K562 (cell line): ENCODE data around the gene NT5C. TPM values are rescaled to one million over a fixed set of nuclear protein-coding genes. Genes with fewer than 3 reads are reported as not detected.
A peak's percentile ranks its signal among the peaks of the same experiment; 100 is the strongest.

Experiments used
- ATAC-seq: fragments of 200-7000 bp; cut with Tn5 transposase; 3 replicates; pipeline ENCODE4 v1.9.1; 2020; ENCODE audit warnings: moderate library complexity
- BruUV-seq: library from RNA; stranded (reverse); fragments of 400-500 nt; replicated peaks from 2 replicates; lab custom pipeline; 2021; lab: Mats Ljungman, UMichigan
- CTCF ChIA-PET: fragments of 300-600 bp; formaldehyde crosslinking; extraction: SDS; loops from one replicate; lab custom pipeline; 2021; ENCODE audit warnings: low intra/inter-chr PET ratio; lab: Yijun Ruan, JAX
- POLR2A ChIA-PET: fragments of 300-600, 350-650 bp; sonication (Branson Sonifier 250); formaldehyde crosslinking; extraction: SDS; loops from one replicate; lab custom pipeline; 2021; ENCODE audit warnings: antibody characterized with exemption, inconsistent platforms; lab: Yijun Ruan, JAX
- DNase-seq, 4 experiments: peaks; one replicate each; pipeline versions ENCODE4 v3.0.0 to v3.0.0-alpha.2; 2011 to 2018; ENCODE audit warnings: low spot score in 3 of 4, mixed read lengths in 3 of 4; ENCODE audit errors: extremely low read depth in 1 of 4
- FAIRE-seq: peaks from 2 replicates; lab custom pipeline; 2011; peaks lifted over from hg19 to GRCh38; lab: Jason Lieb, UNC
- H2AFZ ChIP-seq: 2 replicates; pipeline ENCODE4 v1.6.0; 2011; ENCODE audit warnings: low read depth, low read length, control low read depth, inconsistent platforms
- H3K27ac ChIP-seq: fragments of 200-600 bp; 3 replicates; pipeline ENCODE4 v1.8.0; 2011; ENCODE audit warnings: low read depth, mild to moderate bottlenecking, control low read depth, inconsistent platforms, low read length, moderate library complexity, mixed read lengths; ENCODE audit errors: extremely low read depth
- H3K27me3 ChIP-seq, 2 experiments: fragments of 300-600 bp in 1 of 2; 2 replicates in 1 of 2; 3 replicates in 1 of 2; pipeline versions ENCODE4 v1.6.0 to v1.8.0; 2011; ENCODE audit warnings: inconsistent platforms in 2 of 2, low read length in 2 of 2, mild to moderate bottlenecking in 1 of 2, mixed read lengths in 1 of 2, moderate library complexity in 1 of 2; ENCODE audit not compliant: control insufficient read depth in 2 of 2, insufficient read depth in 2 of 2
- H3K36me3 ChIP-seq: fragments of 300-600 bp; 3 replicates; pipeline ENCODE4 v1.8.0; 2011; ENCODE audit warnings: mild to moderate bottlenecking, low read length, inconsistent platforms; ENCODE audit not compliant: control insufficient read depth, insufficient read depth
- H3K4me1 ChIP-seq, 2 experiments: fragments of 200-600 bp in 1 of 2; replicated peaks in 1 of 2; 2 replicates in 1 of 2; 3 replicates in 1 of 2; pipeline versions ENCODE4 v1.5.1 to v1.8.0; 2011; ENCODE audit warnings: inconsistent platforms in 2 of 2, low read length in 2 of 2, mild to moderate bottlenecking in 1 of 2, mixed read lengths in 1 of 2, moderate library complexity in 1 of 2; ENCODE audit not compliant: control insufficient read depth in 2 of 2, insufficient read depth in 2 of 2
- H3K4me2 ChIP-seq: 2 replicates; pipeline ENCODE4 v1.6.1; 2011; ENCODE audit warnings: low read length, control low read depth, inconsistent platforms, mixed read lengths; ENCODE audit not compliant: insufficient read depth
- H3K4me3 ChIP-seq: fragments of 200-600 bp; sonication (generic), shearing (Covaris generic); 2 replicates; pipeline ENCODE4 v1.5.1; 2016; ENCODE audit warnings: control low read depth, inconsistent platforms
- H3K79me2 ChIP-seq: fragments of 200-600 bp; 3 replicates; pipeline ENCODE4 v1.8.0; 2011; ENCODE audit warnings: low read length, inconsistent platforms; ENCODE audit not compliant: control insufficient read depth, insufficient read depth
- H3K9ac ChIP-seq, 2 experiments: 2 replicates each; pipeline versions ENCODE4 v1.6.0 to v1.6.1; 2011; ENCODE audit warnings: low read depth in 2 of 2, low read length in 2 of 2, control low read depth in 1 of 2, inconsistent platforms in 1 of 2, mild to moderate bottlenecking in 1 of 2, mixed read lengths in 1 of 2; ENCODE audit not compliant: insufficient read depth in 1 of 2
- H3K9me1 ChIP-seq: one replicate; pipeline ENCODE4 v1.6.0; 2011; ENCODE audit warnings: inconsistent platforms, mild to moderate bottlenecking, low read length, moderate library complexity; ENCODE audit not compliant: control insufficient read depth, insufficient read depth
- H3K9me3 ChIP-seq: replicated peaks from 2 replicates; pipeline ENCODE4 v1.5.1; 2011; ENCODE audit warnings: low read depth, low read length, inconsistent platforms; ENCODE audit not compliant: control insufficient read depth, insufficient read depth
- H4K20me1 ChIP-seq: replicated peaks from 2 replicates; pipeline ENCODE4 v1.6.1; 2011; ENCODE audit warnings: low read length, inconsistent platforms, mixed read lengths; ENCODE audit not compliant: control insufficient read depth, insufficient read depth
- FOXJ2 ChIP-seq: fragments of 200-800 bp; sonication (Bioruptor generic); IDR thresholded peaks from 2 replicates; pipeline ENCODE4 v1.6.1; 2016; ENCODE audit warnings: missing genetic modification characterization, missing compliant biosample characterization
- GTF2A2 ChIP-seq: IDR thresholded peaks from 2 replicates; pipeline ENCODE4 v1.6.1; 2016; ENCODE audit warnings: mild to moderate bottlenecking, missing genetic modification characterization, missing compliant biosample characterization
- NONO ChIP-seq, 2 experiments: fragments of 200-400 bp in 1 of 2; fragments of 450-650 bp in 1 of 2; formaldehyde crosslinking in 1 of 2; IDR thresholded peaks; 2 replicates each; pipeline ENCODE4 v1.6.1; 2017; ENCODE audit warnings: low read depth in 2 of 2, mild to moderate bottlenecking in 2 of 2, moderate library complexity in 2 of 2, low read length in 1 of 2
- NR2C1 ChIP-seq, 2 experiments: fragments of 450-650 bp; IDR thresholded peaks; 2 replicates each; pipeline ENCODE4 v1.6.1; 2017; ENCODE audit warnings: mild to moderate bottlenecking in 2 of 2, antibody characterized with exemption in 1 of 2, inconsistent platforms in 1 of 2, missing compliant biosample characterization in 1 of 2, missing genetic modification characterization in 1 of 2
- PREB ChIP-seq: sonication (generic); formaldehyde crosslinking; IDR thresholded peaks from 2 replicates; pipeline ENCODE4 v1.8.1; 2023; ENCODE audit warnings: mild to moderate bottlenecking, missing genetic modification reagents
- ZBTB17 ChIP-seq: fragments of 450-650 bp; formaldehyde crosslinking; IDR thresholded peaks from 2 replicates; pipeline ENCODE4 v1.4.0; 2020; ENCODE audit warnings: mild to moderate bottlenecking
- ZBTB33 ChIP-seq: sonication (generic); formaldehyde crosslinking; IDR thresholded peaks from 2 replicates; pipeline ENCODE4 v1.8.1; 2023; ENCODE audit warnings: mild to moderate bottlenecking, missing genetic modification reagents
- ZNF224 ChIP-seq: sonication (generic); formaldehyde crosslinking; IDR thresholded peaks from 2 replicates; pipeline ENCODE4 v1.8.0; 2022; ENCODE audit warnings: mild to moderate bottlenecking, missing genetic modification reagents
- WGBS: fragments of 100-300 bp; shearing (Covaris generic); methylation state at CpG from one replicate; pipeline ENCODE4 v1.1.6; 2016; ENCODE audit warnings: low coverage, mixed read lengths; ENCODE audit not compliant: insufficient coverage; ENCODE audit errors: missing lambda C conversion rate; 5-methylcytosine and 5-hydroxymethylcytosine counted together
- in situ Hi-C: fragments of 300-500 bp; cut with MboI; formaldehyde crosslinking; loops from 4 replicates; pipeline ENCODE4 v1.15.0; 2018; ENCODE audit warnings: inconsistent platforms, mixed read lengths
- intact Hi-C: fragments of 100-400 bp; cut with micrococcal nuclease; formaldehyde crosslinking; loops from 2 replicates; pipeline ENCODE4 v1.14.2; 2022
- polyA plus RNA-seq, 8 experiments: library from polyadenylated mRNA; depleted of rRNA in 4 of 8; stranded (reverse) in 5 of 8; unstranded in 3 of 8; fragments of >200 nt; fragmentation: Nextera tagmentation in 2 of 8; fragmentation: Illumina TruSeq in 1 of 8; extraction: Ambion mirVana in 2 of 8; extraction: Trizol in 1 of 8; gene quantifications; 2 replicates each; pipeline versions ENCODE4 v1.2.1 to v1.2.3, GENCODE V29; 2011 to 2014; ENCODE audit warnings: inconsistent platforms in 1 of 8, missing spikeins in 1 of 8
- total RNA-seq, 7 experiments: library from RNA; depleted of rRNA in 6 of 7; stranded (reverse); fragments of >200 nt in 6 of 7; fragmentation: Illumina TruSeq in 2 of 7; extraction: Trizol in 2 of 7; gene quantifications; 2 replicates each; pipeline versions ENCODE4 v1.2.1 to v1.2.3, GENCODE V29; 2011 to 2021; ENCODE audit warnings: low replicate concordance in 1 of 7

The NT5C gene
- total and polyA plus RNA-seq, 9 of the 15 experiments (the other 6 are each of a cell fraction or from before 2014, with no cell fraction given), result 2.9 to 205 (median 45.0) TPM

GRCh38 chr17:75113798-75114551 is 17.6 kb downstream of the NT5C start (continued):
- TF ChIP-seq ZBTB17 (no peak), NR2C1 (IDR thresholded peaks at IDR 0.05) (no peak), NR2C1 (tag; IDR thresholded peaks at IDR 0.05) (no peak), NONO (IDR thresholded peaks at IDR 0.05; ENCODE audit: low read depth in 2 of 2, low read length in 1 of 2) (0 out of 4 replicates have a peak, but pooled peaks of 1 of the 2 experiments have one; percentile 47), FOXJ2 (tag) (no peak), PREB (CRISPR knock-in tag) (no peak)

- Histone ChIP-seq H4K20me1 (no peaks in the 10 kb centered on the region), H3K4me3 (no peak overlapping the region), H3K4me1 (peaks cover 12 to 34% of the 10 kb centered on the region in 2 experiments), H3K9ac (no peak overlapping the region; a peak in 1 of 4 replicates), H3K36me3 (peaks cover 22% of the 10 kb centered on the region; the same call in 2 of the 3 replicates), H3K9me3 (no peaks in the 10 kb centered on the region), H3K27me3 (no peaks in the 10 kb centered on the region), H3K9me1 (no peaks in the 10 kb centered on the region), H3K4me2 (no peak overlapping the region), H3K79me2 (peaks cover 39% of the 10 kb centered on the region), H3K27ac (no peak overlapping the region), H2AFZ (no peak overlapping the region)
- WGBS, result 77% methylated on average over 7 of the region's 7 CpGs
- in situ Hi-C loops, result loop anchor here (5.0 to 10.0 kb wide), 3 partner anchors 50 to 303 kb away; no protein-coding TSS in a partner anchor
- no peak for FAIRE-seq
- intact Hi-C loops, result loop anchor here (5.0 kb wide), 3 partner anchors 60 to 150 kb away; no protein-coding TSS in a partner anchor
- ATAC-seq, result no peak
- POLR2A ChIA-PET, result interaction anchor here (0.6 to 3.9 kb wide), 3 partner anchors 11 to 20 kb away, joined by 3 to 38 read pairs (median 3); no protein-coding TSS in a partner anchor
- no peak for DNase-seq
- CTCF ChIA-PET, result no interaction called here
- BruUV-seq, result TSS peak; percentile 40
- TF ChIP-seq ZBTB33 (CRISPR knock-in tag), result peak; percentile 35; the same call in 1 of the 2 replicates
- TF ChIP-seq ZNF224 (CRISPR knock-in tag), result peak; percentile 80; the same call in 1 of the 2 replicates
- no peak for TF ChIP-seq GTF2A2 (tag)
These were observed 19.7 kb downstream of the NT5C start for GRCh38 chr17:75111777-75112335.
